Neuron (in vitro differentiated cells): ENCODE results near the gene SAMD13.
"Not testable (repeated sequence)": the region's sequence is repeated elsewhere in the genome, so short reads cannot be mapped to it uniquely, and the experiment has no call there.

Experiments
- H2AFZ ChIP-seq: one replicate; pipeline ENCODE4 v1.6.1; 2013; ENCODE audit warnings: low read depth, mild to moderate bottlenecking, inconsistent platforms, low read length, moderate library complexity
- H3K27me3 ChIP-seq: one replicate; pipeline ENCODE4 v1.6.1; 2013; ENCODE audit warnings: low read length; ENCODE audit not compliant: insufficient read depth
- H3K36me3 ChIP-seq: one replicate; pipeline ENCODE4 v1.6.1; 2013; ENCODE audit warnings: low read length; ENCODE audit not compliant: insufficient read depth
- H3K4me1 ChIP-seq: one replicate; pipeline ENCODE4 v1.6.1; 2013; ENCODE audit warnings: low read length; ENCODE audit not compliant: insufficient read depth
- H3K4me3 ChIP-seq: 2 replicates; pipeline ENCODE4 v1.5.1; 2013; ENCODE audit warnings: mild to moderate bottlenecking, low read length, moderate library complexity
- H3K9me3 ChIP-seq: one replicate; pipeline ENCODE4 v1.6.1; 2013; ENCODE audit warnings: low read length

Gene SAMD13

GRCh38 chr1:84268346-84268745 is 33.2 kb upstream of the SAMD13 start:
- Histone ChIP-seq H3K36me3 (no peaks in the 10 kb centered on the region), H3K4me3 (no peak overlapping the region), H3K4me1 (peaks cover 3% of the 10 kb centered on the region), H3K27me3 (no peaks in the 10 kb centered on the region), H3K9me3 (no peaks in the 10 kb centered on the region), H2AFZ (no peak overlapping the region)

GRCh38 chr1:84269306-84269705 is 32.2 kb upstream of the SAMD13 start:
- Histone ChIP-seq H3K4me1 (peaks cover 3% of the 10 kb centered on the region), H3K9me3 (no peaks in the 10 kb centered on the region), H3K4me3 (no peak overlapping the region), H3K27me3 (no peaks in the 10 kb centered on the region), H3K36me3 (no peaks in the 10 kb centered on the region), H2AFZ (no peak overlapping the region)

- peak overlapping the region; percentile 24 for H2AFZ ChIP-seq
- no peaks in the 10 kb centered on the region for H3K36me3 ChIP-seq
- peaks cover 3% of the 10 kb centered on the region for H3K4me1 ChIP-seq
- no peaks in the 10 kb centered on the region for H3K27me3 ChIP-seq
- no peak overlapping the region for H3K4me3 ChIP-seq
- no peaks in the 10 kb centered on the region for H3K9me3 ChIP-seq
Observed at GRCh38 chr1:84271441-84272151, 29.9 kb upstream of the SAMD13 start.

GRCh38 chr1:84272401-84272800 is 29.1 kb upstream of the SAMD13 start:
- H3K9me3 ChIP-seq, result no peaks in the 10 kb centered on the region
- peaks cover 3% of the 10 kb centered on the region for H3K4me1 ChIP-seq
- no peak overlapping the region for H3K4me3 ChIP-seq
- H3K36me3 ChIP-seq, result no peaks in the 10 kb centered on the region
- H2AFZ ChIP-seq, result no peak overlapping the region
- H3K27me3 ChIP-seq, result no peaks in the 10 kb centered on the region

- Histone ChIP-seq H3K27me3 (no peaks in the 10 kb centered on the region), H3K4me3 (no peak overlapping the region), H3K36me3 (no peaks in the 10 kb centered on the region), H2AFZ (no peak overlapping the region), H3K4me1 (no peaks in the 10 kb centered on the region), H3K9me3 (no peaks in the 10 kb centered on the region)
Observed at GRCh38 chr1:84277343-84278059, 24.0 kb upstream of the SAMD13 start.

- Histone ChIP-seq H3K4me3 (no peak overlapping the region), H3K9me3 (no peaks in the 10 kb centered on the region), H2AFZ (no peak overlapping the region), H3K4me1 (no peaks in the 10 kb centered on the region), H3K27me3 (no peaks in the 10 kb centered on the region), H3K36me3 (no peaks in the 10 kb centered on the region)
Observed at GRCh38 chr1:84278905-84279304, 22.6 kb upstream of the SAMD13 start.

GRCh38 chr1:84280912-84281311 is 20.6 kb upstream of the SAMD13 start:
- Histone ChIP-seq H3K4me1 (no peaks in the 10 kb centered on the region), H3K9me3 (no peaks in the 10 kb centered on the region), H3K4me3 (no peak overlapping the region), H3K36me3 (no peaks in the 10 kb centered on the region), H3K27me3 (no peaks in the 10 kb centered on the region), H2AFZ (no peak overlapping the region)

- Histone ChIP-seq H3K27me3 (no peaks in the 10 kb centered on the region), H3K4me1 (no peaks in the 10 kb centered on the region), H3K4me3 (no peak overlapping the region), H2AFZ (no peak overlapping the region), H3K9me3 (peaks cover 2% of the 10 kb centered on the region), H3K36me3 (no peaks in the 10 kb centered on the region)
Observed at GRCh38 chr1:84282780-84283333, 18.7 kb upstream of the SAMD13 start.

GRCh38 chr1:84283381-84283780 is 18.1 kb upstream of the SAMD13 start:
- Histone ChIP-seq H3K4me1 (no peaks in the 10 kb centered on the region), H3K36me3 (no peaks in the 10 kb centered on the region), H3K27me3 (no peaks in the 10 kb centered on the region), H3K4me3 (no peak overlapping the region), H2AFZ (no peak overlapping the region), H3K9me3 (peaks cover 2% of the 10 kb centered on the region)

- Histone ChIP-seq H3K4me1 (no peaks in the 10 kb centered on the region), H3K4me3 (no peak overlapping the region), H2AFZ (no peak overlapping the region), H3K9me3 (peaks cover 4% of the 10 kb centered on the region), H3K27me3 (no peaks in the 10 kb centered on the region), H3K36me3 (no peaks in the 10 kb centered on the region)
Observed at GRCh38 chr1:84286071-84286470, 15.4 kb upstream of the SAMD13 start.

- H3K4me1 ChIP-seq, H3K27me3 ChIP-seq, H3K4me3 ChIP-seq, H2AFZ ChIP-seq, H3K9me3 ChIP-seq, H3K36me3 ChIP-seq: not testable (repeated sequence)
Observed at GRCh38 chr1:84287389-84287788, 14.1 kb upstream of the SAMD13 start.

GRCh38 chr1:84289169-84289785 is 12.2 kb upstream of the SAMD13 start:
- Histone ChIP-seq H3K4me3 (no peak overlapping the region), H3K27me3 (no peaks in the 10 kb centered on the region), H3K36me3 (no peaks in the 10 kb centered on the region), H2AFZ (no peak overlapping the region), H3K4me1 (no peaks in the 10 kb centered on the region), H3K9me3 (peaks cover 4% of the 10 kb centered on the region)

- peaks cover 7% of the 10 kb centered on the region for H3K9me3 ChIP-seq
- no peak overlapping the region for H3K4me3 ChIP-seq
- no peaks in the 10 kb centered on the region for H3K4me1 ChIP-seq
- H3K27me3 ChIP-seq, result no peaks in the 10 kb centered on the region
- no peak overlapping the region for H2AFZ ChIP-seq
- H3K36me3 ChIP-seq, result no peaks in the 10 kb centered on the region
Observed at GRCh38 chr1:84291882-84292655, 9.4 kb upstream of the SAMD13 start.
